ENCODE measurements around the gene SLC66A1.

- TF ChIP-seq SIN3A (IDR thresholded peaks at IDR 0.05; ENCODE audit: borderline replicate concordance, insufficient read depth, low read length) (no peak), TAF1 (IDR thresholded peaks at IDR 0.05; ENCODE audit: borderline replicate concordance, insufficient read depth, low read length) (no peak)
Measured at GRCh38 chr1:19268445-19268844, 43.7 kb upstream of the SLC66A1 start.
